GM23338 (cell line): ENCODE data around the gene FRMD4A.

ENCODE experiments used
- CREB1 ChIP-seq: fragments of 250-450 bp; sonication (Bioruptor Pico); IDR thresholded peaks from 2 replicates; pipeline ENCODE4 v1.5.0; 2020; ENCODE audit warnings: low read depth, mild to moderate bottlenecking, moderate library complexity
- CTCF ChIP-seq, 2 experiments: fragments of 200-600 bp in 1 of 2; sonication (generic) in 1 of 2; conservative IDR thresholded peaks; 2 replicates each; pipeline versions ENCODE4 v1.5.1 to v1.6.1; 2016 to 2017; ENCODE audit warnings: antibody characterized with exemption in 2 of 2, low read depth in 2 of 2, mild to moderate bottlenecking in 2 of 2, moderate library complexity in 1 of 2
- ETS1 ChIP-seq: IDR thresholded peaks from 2 replicates; pipeline ENCODE4 v1.6.1; 2016; ENCODE audit warnings: antibody characterized with exemption
- EZH2 ChIP-seq: fragments of 200-600 bp; sonication (generic); IDR thresholded peaks from one replicate; pipeline ENCODE4 v1.8.0; 2017; ENCODE audit warnings: antibody characterized with exemption, mild to moderate bottlenecking, low read depth; ENCODE audit not compliant: unreplicated experiment
- EZH2phosphoT487 ChIP-seq: fragments of 200-600 bp; sonication (generic); IDR thresholded peaks from one replicate; pipeline ENCODE4 v1.8.1; 2018; ENCODE audit warnings: antibody characterized with exemption; ENCODE audit not compliant: unreplicated experiment
- JUNB ChIP-seq: IDR thresholded peaks from one replicate; pipeline ENCODE4 v1.6.1; 2016; ENCODE audit warnings: antibody characterized with exemption; ENCODE audit not compliant: unreplicated experiment
- NANOG ChIP-seq: IDR thresholded peaks from 2 replicates; pipeline ENCODE4 v1.6.1; 2016; ENCODE audit warnings: antibody characterized with exemption, borderline replicate concordance
- POLR2AphosphoS5 ChIP-seq: IDR thresholded peaks from 2 replicates; pipeline ENCODE4 v1.6.1; 2016; ENCODE audit warnings: antibody characterized with exemption, low read depth
- STAT1 ChIP-seq: IDR thresholded peaks from one replicate; pipeline ENCODE4 v1.6.1; 2016; ENCODE audit warnings: antibody characterized with exemption; ENCODE audit not compliant: unreplicated experiment
- ZNF114 ChIP-seq: fragments of 250-450 bp; sonication (Bioruptor Pico); IDR thresholded peaks from 2 replicates; pipeline ENCODE4 v1.5.0; 2020; ENCODE audit warnings: mild to moderate bottlenecking, moderate library complexity
- ZNF331 ChIP-seq: fragments of 250-450 bp; sonication (Bioruptor Pico); IDR thresholded peaks from 2 replicates; pipeline ENCODE4 v1.5.0; 2020; ENCODE audit warnings: low read depth, mild to moderate bottlenecking, moderate library complexity
- TF ChIP-seq, protein P1 (sequence below): IDR thresholded peaks from one replicate; pipeline ENCODE4 v1.6.1; 2018; ENCODE audit warnings: antibody characterized with exemption; ENCODE audit not compliant: unreplicated experiment

- TF ChIP-seq CTCF (conservative IDR thresholded peaks at IDR 0.05; ENCODE audit: low read depth in 2 of 2): no peak
- no peak for TF ChIP-seq POLR2AphosphoS5
- no peak for TF ChIP-seq EZH2
- no peak for TF ChIP-seq EZH2phosphoT487
- no peak for TF ChIP-seq JUNB
- TF ChIP-seq ZNF331 (CRISPR knock-in tag): no peak
- no peak for TF ChIP-seq NANOG
- no peak for TF ChIP-seq CREB1 (CRISPR knock-in tag)
- TF ChIP-seq ZNF114 (CRISPR knock-in tag): no peak
- TF ChIP-seq, protein P1, sequence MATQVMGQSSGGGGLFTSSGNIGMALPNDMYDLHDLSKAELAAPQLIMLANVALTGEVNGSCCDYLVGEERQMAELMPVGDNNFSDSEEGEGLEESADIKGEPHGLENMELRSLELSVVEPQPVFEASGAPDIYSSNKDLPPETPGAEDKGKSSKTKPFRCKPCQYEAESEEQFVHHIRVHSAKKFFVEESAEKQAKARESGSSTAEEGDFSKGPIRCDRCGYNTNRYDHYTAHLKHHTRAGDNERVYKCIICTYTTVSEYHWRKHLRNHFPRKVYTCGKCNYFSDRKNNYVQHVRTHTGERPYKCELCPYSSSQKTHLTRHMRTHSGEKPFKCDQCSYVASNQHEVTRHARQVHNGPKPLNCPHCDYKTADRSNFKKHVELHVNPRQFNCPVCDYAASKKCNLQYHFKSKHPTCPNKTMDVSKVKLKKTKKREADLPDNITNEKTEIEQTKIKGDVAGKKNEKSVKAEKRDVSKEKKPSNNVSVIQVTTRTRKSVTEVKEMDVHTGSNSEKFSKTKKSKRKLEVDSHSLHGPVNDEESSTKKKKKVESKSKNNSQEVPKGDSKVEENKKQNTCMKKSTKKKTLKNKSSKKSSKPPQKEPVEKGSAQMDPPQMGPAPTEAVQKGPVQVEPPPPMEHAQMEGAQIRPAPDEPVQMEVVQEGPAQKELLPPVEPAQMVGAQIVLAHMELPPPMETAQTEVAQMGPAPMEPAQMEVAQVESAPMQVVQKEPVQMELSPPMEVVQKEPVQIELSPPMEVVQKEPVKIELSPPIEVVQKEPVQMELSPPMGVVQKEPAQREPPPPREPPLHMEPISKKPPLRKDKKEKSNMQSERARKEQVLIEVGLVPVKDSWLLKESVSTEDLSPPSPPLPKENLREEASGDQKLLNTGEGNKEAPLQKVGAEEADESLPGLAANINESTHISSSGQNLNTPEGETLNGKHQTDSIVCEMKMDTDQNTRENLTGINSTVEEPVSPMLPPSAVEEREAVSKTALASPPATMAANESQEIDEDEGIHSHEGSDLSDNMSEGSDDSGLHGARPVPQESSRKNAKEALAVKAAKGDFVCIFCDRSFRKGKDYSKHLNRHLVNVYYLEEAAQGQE: no peak
- no peak for TF ChIP-seq STAT1
- TF ChIP-seq ETS1: no peak
Measured at GRCh38 chr10:13801907-13802288, 528.8 kb downstream of the FRMD4A start.
